BLaER1 (cell line): Measurements from ENCODE around the gene FOXE1.

ENCODE experiments used
- H3K27ac ChIP-seq: shearing (Covaris generic); formaldehyde crosslinking; 2 replicates; pipeline ENCODE4 v1.8.1; 2022
- H3K27me3 ChIP-seq: shearing (Covaris generic); formaldehyde crosslinking; 2 replicates; pipeline ENCODE4 v1.8.1; 2022
- H3K36me3 ChIP-seq: shearing (Covaris generic); formaldehyde crosslinking; 2 replicates; pipeline ENCODE4 v1.8.1; 2022
- H3K4me1 ChIP-seq: shearing (Covaris generic); formaldehyde crosslinking; 2 replicates; pipeline ENCODE4 v1.8.1; 2022
- H3K4me2 ChIP-seq: shearing (Covaris generic); formaldehyde crosslinking; 2 replicates; pipeline ENCODE4 v1.8.1; 2022
- H3K4me3 ChIP-seq: shearing (Covaris generic); formaldehyde crosslinking; 2 replicates; pipeline ENCODE4 v1.8.1; 2022
- H3K9ac ChIP-seq: shearing (Covaris generic); formaldehyde crosslinking; 2 replicates; pipeline ENCODE4 v1.8.1; 2022
- H3K9me3 ChIP-seq: shearing (Covaris generic); formaldehyde crosslinking; 2 replicates; pipeline ENCODE4 v1.8.1; 2022
- H4K20me1 ChIP-seq: shearing (Covaris generic); formaldehyde crosslinking; 2 replicates; pipeline ENCODE4 v1.8.1; 2022
- Cebpa-rat ChIP-seq: shearing (Covaris generic); IDR thresholded peaks from 2 replicates; pipeline ENCODE4 v1.8.1; 2022

The FOXE1 gene

GRCh38 chr9:97819735-97820134 is 33.3 kb upstream of the FOXE1 start:
- no peaks in the 10 kb centered on the region for H3K9me3 ChIP-seq
- TF ChIP-seq Cebpa-rat, result no peak
- no peak overlapping the region for H3K9ac ChIP-seq
- H3K4me3 ChIP-seq, result no peak overlapping the region
- no peaks in the 10 kb centered on the region for H4K20me1 ChIP-seq
- H3K27me3 ChIP-seq, result no peaks in the 10 kb centered on the region
- no peaks in the 10 kb centered on the region for H3K36me3 ChIP-seq
- no peak overlapping the region for H3K27ac ChIP-seq
- H3K4me1 ChIP-seq, result no peaks in the 10 kb centered on the region
- no peak overlapping the region for H3K4me2 ChIP-seq

GRCh38 chr9:97820373-97820772 is 32.7 kb upstream of the FOXE1 start:
- Histone ChIP-seq H3K27ac (no peak overlapping the region), H3K9ac (no peak overlapping the region), H3K27me3 (no peaks in the 10 kb centered on the region), H3K4me2 (no peak overlapping the region), H4K20me1 (no peaks in the 10 kb centered on the region), H3K9me3 (no peaks in the 10 kb centered on the region), H3K4me3 (no peak overlapping the region), H3K36me3 (no peaks in the 10 kb centered on the region), H3K4me1 (no peaks in the 10 kb centered on the region)
- no peak for TF ChIP-seq Cebpa-rat

GRCh38 chr9:97830884-97831829 is 21.9 kb upstream of the FOXE1 start:
- Histone ChIP-seq H3K4me2 (no peak overlapping the region), H3K4me1 (peaks cover 4% of the 10 kb centered on the region; the same call in 1 of the 2 replicates)
- no peak for TF ChIP-seq Cebpa-rat

GRCh38 chr9:97831843-97832636 is 21.0 kb upstream of the FOXE1 start:
- Histone ChIP-seq H3K27ac (no peak overlapping the region), H3K9me3 (no peaks in the 10 kb centered on the region), H3K4me3 (no peak overlapping the region), H3K9ac (no peak overlapping the region), H3K36me3 (no peaks in the 10 kb centered on the region), H3K4me1 (peaks cover 4% of the 10 kb centered on the region; the same call in 1 of the 2 replicates), H4K20me1 (no peaks in the 10 kb centered on the region), H3K4me2 (peak overlapping the region; percentile 7; the same call in 1 of the 2 replicates), H3K27me3 (no peaks in the 10 kb centered on the region)
- no peak for TF ChIP-seq Cebpa-rat

More at GRCh38 chr9:97830884-97831829, 21.9 kb upstream of the FOXE1 start:
- Histone ChIP-seq H3K9ac (no peak overlapping the region), H3K36me3 (no peaks in the 10 kb centered on the region), H3K9me3 (no peaks in the 10 kb centered on the region), H4K20me1 (no peaks in the 10 kb centered on the region), H3K27me3 (no peaks in the 10 kb centered on the region), H3K27ac (no peak overlapping the region), H3K4me3 (no peak overlapping the region)

- Histone ChIP-seq H3K9ac (no peak overlapping the region), H3K36me3 (no peaks in the 10 kb centered on the region), H3K27me3 (no peaks in the 10 kb centered on the region), H4K20me1 (no peaks in the 10 kb centered on the region), H3K4me2 (no peak overlapping the region), H3K27ac (no peak overlapping the region), H3K4me3 (no peak overlapping the region), H3K9me3 (no peaks in the 10 kb centered on the region), H3K4me1 (no peaks in the 10 kb centered on the region)
- no peak for TF ChIP-seq Cebpa-rat
Observed at GRCh38 chr9:97840521-97840920, 12.5 kb upstream of the FOXE1 start.

- Histone ChIP-seq H4K20me1 (no peaks in the 10 kb centered on the region), H3K4me2 (no peak overlapping the region)
Observed at GRCh38 chr9:97842960-97843359, 10.1 kb upstream of the FOXE1 start.

GRCh38 chr9:97845130-97845529 is 7.9 kb upstream of the FOXE1 start:
- H3K27me3 ChIP-seq, result peaks cover 32% of the 10 kb centered on the region
- no peaks in the 10 kb centered on the region for H3K36me3 ChIP-seq

More at GRCh38 chr9:97842960-97843359, 10.1 kb upstream of the FOXE1 start:
- Histone ChIP-seq H3K36me3 (no peaks in the 10 kb centered on the region), H3K9ac (no peak overlapping the region), H3K4me3 (no peak overlapping the region), H3K27me3 (peaks cover 11% of the 10 kb centered on the region), H3K27ac (no peak overlapping the region), H3K9me3 (peaks cover under 1% of the 10 kb centered on the region), H3K4me1 (no peaks in the 10 kb centered on the region)
- TF ChIP-seq Cebpa-rat, result no peak

GRCh38 chr9:97845763-97846162 is 7.3 kb upstream of the FOXE1 start:
- H3K9ac ChIP-seq, result no peak overlapping the region
- H3K36me3 ChIP-seq, result no peaks in the 10 kb centered on the region
- no peak overlapping the region for H3K4me3 ChIP-seq
- no peak overlapping the region for H3K4me2 ChIP-seq
- H3K4me1 ChIP-seq, result no peaks in the 10 kb centered on the region
- peaks cover 39% of the 10 kb centered on the region for H3K27me3 ChIP-seq
- no peak for TF ChIP-seq Cebpa-rat
- no peak overlapping the region for H3K27ac ChIP-seq
- peaks cover 24% of the 10 kb centered on the region for H3K9me3 ChIP-seq
- H4K20me1 ChIP-seq, result no peaks in the 10 kb centered on the region

More at GRCh38 chr9:97845130-97845529, 7.9 kb upstream of the FOXE1 start:
- Histone ChIP-seq H3K4me1 (no peaks in the 10 kb centered on the region), H3K4me2 (no peak overlapping the region), H4K20me1 (no peaks in the 10 kb centered on the region), H3K9me3 (peaks cover 22% of the 10 kb centered on the region), H3K9ac (no peak overlapping the region), H3K27ac (no peak overlapping the region), H3K4me3 (no peak overlapping the region)
- no peak for TF ChIP-seq Cebpa-rat

- no peak for TF ChIP-seq Cebpa-rat
- H3K9ac ChIP-seq, result no peak overlapping the region
- H3K36me3 ChIP-seq, result no peaks in the 10 kb centered on the region
- peaks cover 28% of the 10 kb centered on the region for H3K9me3 ChIP-seq
- no peaks in the 10 kb centered on the region for H4K20me1 ChIP-seq
- no peak overlapping the region for H3K4me3 ChIP-seq
- no peaks in the 10 kb centered on the region for H3K4me1 ChIP-seq
- no peak overlapping the region for H3K4me2 ChIP-seq
- H3K27me3 ChIP-seq, result peaks cover 45% of the 10 kb centered on the region
- no peak overlapping the region for H3K27ac ChIP-seq
Observed at GRCh38 chr9:97846347-97846746, 6.7 kb upstream of the FOXE1 start.
